GM12878 (cell line): ENCODE measurements around the gene PALD1. TPM values are rescaled to one million over a fixed set of nuclear protein-coding genes. Genes with fewer than 3 reads are reported as not detected.

Source experiments
- ATAC-seq: fragments of 200-7000 bp; cut with Tn5 transposase; 3 replicates; pipeline ENCODE4 v1.9.1; 2020; ENCODE audit warnings: mild to moderate bottlenecking, moderate library complexity
- BruUV-seq: library from RNA; stranded (reverse); fragments of 400-500 nt; replicated peaks from 2 replicates; lab custom pipeline; 2021; lab: Mats Ljungman, UMichigan
- CTCF ChIA-PET: fragments of 300-600 bp; sonication (Branson Sonifier 250); formaldehyde crosslinking; extraction: SDS; loops from one replicate; lab custom pipeline; 2021; ENCODE audit warnings: inconsistent platforms; lab: Yijun Ruan, JAX
- POLR2A ChIA-PET: fragments of 350-600 bp; formaldehyde crosslinking; extraction: SDS; loops from one replicate; lab custom pipeline; 2021; ENCODE audit warnings: inconsistent platforms; lab: Charles Lee
- RAD21 ChIA-PET: fragments of 300-600 bp; sonication (Branson Sonifier 250); formaldehyde crosslinking; loops from one replicate; lab custom pipeline; 2023; ENCODE audit warnings: antibody characterized with exemption; ENCODE audit not compliant: unreplicated experiment; lab: Charles Lee
- SMC1A ChIA-PET: fragments of 300-600 bp; sonication (Branson Sonifier 250); formaldehyde crosslinking; loops from one replicate; lab custom pipeline; 2023; ENCODE audit not compliant: unreplicated experiment, uncharacterized antibody; lab: Charles Lee
- DNase-seq: peaks from one replicate; pipeline ENCODE4 v3.0.0-alpha.2; 2011; ENCODE audit warnings: low read depth, low spot score
- FAIRE-seq: peaks from 3 replicates; lab custom pipeline; 2011; peaks lifted over from hg19 to GRCh38; lab: Jason Lieb, UNC
- H2AFZ ChIP-seq: 2 replicates; pipeline ENCODE4 v1.6.0; 2011; ENCODE audit warnings: low read depth, low read length, control low read depth; ENCODE audit not compliant: control insufficient read depth
- H3K27ac ChIP-seq: 2 replicates; pipeline ENCODE4 v1.5.1; 2011; ENCODE audit warnings: control low read depth; ENCODE audit not compliant: control insufficient read depth, insufficient read depth
- H3K27me3 ChIP-seq, 2 experiments: replicated peaks in 1 of 2; 2 replicates each; pipeline versions ENCODE4 v1.6.0 to v1.6.1; 2011; ENCODE audit warnings: low read length in 1 of 2; ENCODE audit not compliant: control insufficient read depth in 2 of 2, insufficient read depth in 2 of 2
- H3K36me3 ChIP-seq, 2 experiments: 2 replicates each; pipeline ENCODE4 v1.5.1; 2011; ENCODE audit warnings: low read length in 1 of 2; ENCODE audit not compliant: control insufficient read depth in 2 of 2, insufficient read depth in 2 of 2
- H3K4me1 ChIP-seq: 2 replicates; pipeline ENCODE4 v1.6.1; 2011; ENCODE audit warnings: mild to moderate bottlenecking, low read length, moderate library complexity, mixed read lengths; ENCODE audit not compliant: control insufficient read depth, insufficient read depth
- H3K4me2 ChIP-seq: 2 replicates; pipeline ENCODE4 v1.6.0; 2011; ENCODE audit warnings: control low read depth; ENCODE audit not compliant: control insufficient read depth, insufficient read depth
- H3K4me3 ChIP-seq: fragments of 200-600 bp; sonication (generic); 2 replicates; pipeline ENCODE4 v1.5.1; 2016
- H3K79me2 ChIP-seq: 2 replicates; pipeline ENCODE4 v1.6.0; 2011; ENCODE audit warnings: low read length; ENCODE audit not compliant: control insufficient read depth, insufficient read depth
- H3K9ac ChIP-seq: 2 replicates; pipeline ENCODE4 v1.8.0; 2011; ENCODE audit warnings: low read length, control low read depth, mixed read lengths; ENCODE audit not compliant: control insufficient read depth, insufficient read depth
- H3K9me3 ChIP-seq: replicated peaks from 3 replicates; pipeline ENCODE4 v1.5.1; 2011; ENCODE audit warnings: mild to moderate bottlenecking, low read length; ENCODE audit not compliant: control insufficient read depth, insufficient read depth
- H4K20me1 ChIP-seq: 2 replicates; pipeline ENCODE4 v1.6.0; 2011; ENCODE audit not compliant: control insufficient read depth, insufficient read depth
- BACH1 ChIP-seq: fragments of 450-650 bp; IDR thresholded peaks from 2 replicates; pipeline ENCODE4 v1.6.1; 2017; ENCODE audit warnings: mild to moderate bottlenecking, borderline replicate concordance
- CREB1 ChIP-seq: IDR thresholded peaks from 2 replicates; pipeline ENCODE4 v1.6.1; 2012; ENCODE audit warnings: low read depth, mild to moderate bottlenecking, inconsistent platforms
- EZH2 ChIP-seq: IDR thresholded peaks from 2 replicates; pipeline ENCODE4 v1.6.1; 2012; ENCODE audit warnings: low read depth, mild to moderate bottlenecking, control low read depth, inconsistent platforms, low read length, borderline replicate concordance; ENCODE audit not compliant: control insufficient read depth
- GATAD2B ChIP-seq: fragments of 450-650 bp; conservative IDR thresholded peaks from 2 replicates; pipeline ENCODE4 v1.6.1; 2017; ENCODE audit warnings: low read depth, mild to moderate bottlenecking, moderate library complexity
- IKZF1 ChIP-seq: fragments of 450-650 bp; conservative IDR thresholded peaks from 2 replicates; pipeline ENCODE4 v1.6.1; 2017; ENCODE audit warnings: antibody characterized with exemption, mild to moderate bottlenecking
- IKZF2 ChIP-seq, 2 experiments: fragments of 450-650 bp; IDR thresholded peaks; 2 replicates each; pipeline ENCODE4 v1.6.1; 2017; ENCODE audit warnings: mild to moderate bottlenecking in 2 of 2, moderate library complexity in 2 of 2
- KAT2A ChIP-seq: conservative IDR thresholded peaks from 2 replicates; pipeline ENCODE4 v1.6.1; 2011; ENCODE audit warnings: low read depth, low read length; ENCODE audit not compliant: control insufficient read depth
- NFXL1 ChIP-seq: fragments of 450-650 bp; IDR thresholded peaks from 2 replicates; pipeline ENCODE4 v1.6.1; 2017; ENCODE audit warnings: antibody characterized with exemption, mild to moderate bottlenecking, borderline replicate concordance
- NR2C2 ChIP-seq: IDR thresholded peaks from 2 replicates; pipeline ENCODE4 v1.6.1; 2011; ENCODE audit warnings: borderline replicate concordance, low read depth; ENCODE audit not compliant: control insufficient read depth, insufficient read length
- POLR2AphosphoS2 ChIP-seq: IDR thresholded peaks from 2 replicates; pipeline ENCODE4 v1.6.1; 2011; ENCODE audit warnings: low read depth, mild to moderate bottlenecking, low read length, improper control_type of control experiment, moderate library complexity
- POLR2AphosphoS5 ChIP-seq: IDR thresholded peaks from 2 replicates; pipeline ENCODE4 v1.6.1; 2011; ENCODE audit warnings: mild to moderate bottlenecking, low read length, inconsistent platforms
- RBBP5 ChIP-seq: fragments of 200-600 bp; sonication (generic); conservative IDR thresholded peaks from 2 replicates; pipeline ENCODE4 v1.6.1; 2016
- SREBF1 ChIP-seq: IDR thresholded peaks from 2 replicates; pipeline ENCODE4 v1.6.1; 2012; ENCODE audit warnings: mild to moderate bottlenecking, low read length
- ZNF24 ChIP-seq: fragments of 450-650 bp; IDR thresholded peaks from 2 replicates; pipeline ENCODE4 v1.6.1; 2017; ENCODE audit warnings: antibody characterized with exemption, mild to moderate bottlenecking
- WGBS: methylation state at CpG from one replicate; pipeline ENCODE4 v1.1.6; 2016; ENCODE audit warnings: low lambda C conversion rate; ENCODE audit not compliant: insufficient replicate concordance, insufficient coverage; ENCODE audit errors: missing lambda C conversion rate; 5-methylcytosine and 5-hydroxymethylcytosine counted together
- in situ Hi-C: fragments of 300-500 bp; cut with MboI; formaldehyde crosslinking; loops from 9 replicates; pipeline ENCODE4 v1.14.3; 2018; ENCODE audit warnings: mixed read lengths
- intact Hi-C: fragments of 100-400 bp; cut with micrococcal nuclease; formaldehyde crosslinking; loops from one replicate; pipeline ENCODE4 v1.14.2; 2022; ENCODE audit not compliant: unreplicated experiment
- polyA plus RNA-seq, 11 experiments: library from polyadenylated mRNA; depleted of rRNA in 4 of 11; unstranded in 6 of 11; stranded (reverse) in 5 of 11; fragments of >200 nt; fragmentation: Nextera tagmentation in 4 of 11; fragmentation: Illumina TruSeq in 1 of 11; extraction: Ambion mirVana in 4 of 11; extraction: Trizol in 1 of 11; gene quantifications; 1 replicate in 1 of 11; 2 replicates in 10 of 11; pipeline versions ENCODE4 v1.2.1 to v1.2.3, GENCODE V29; 2011 to 2016; ENCODE audit warnings: inconsistent platforms in 2 of 11, missing spikeins in 2 of 11, low read depth in 1 of 11
- total RNA-seq, 4 experiments: library from RNA; depleted of rRNA in 3 of 4; stranded (reverse); fragments of >200 nt in 3 of 4; fragmentation: Illumina TruSeq in 1 of 4; extraction: Trizol in 1 of 4; gene quantifications; 2 replicates each; pipeline versions ENCODE4 v1.2.1 to v1.2.3, GENCODE V29; 2013 to 2021
- TF ChIP-seq, protein P1 (sequence below): IDR thresholded peaks from 2 replicates; pipeline ENCODE4 v1.6.1; 2011; ENCODE audit warnings: borderline replicate concordance, low read depth, mild to moderate bottlenecking, moderate library complexity, low read length; ENCODE audit not compliant: insufficient read depth, poor library complexity, severe bottlenecking
- TF ChIP-seq, protein P2 (sequence below): fragments of 150-350 bp; IDR thresholded peaks from 2 replicates; pipeline ENCODE4 v1.6.1; 2014; ENCODE audit warnings: mild to moderate bottlenecking, low read depth, low read length

PALD1 gene
- total and polyA plus RNA-seq, 10 of the 15 experiments (the other 5 are each of a cell fraction or from before 2014, with no cell fraction given), result 0.43 to 20.9 (median 9.0) TPM

DNA sequence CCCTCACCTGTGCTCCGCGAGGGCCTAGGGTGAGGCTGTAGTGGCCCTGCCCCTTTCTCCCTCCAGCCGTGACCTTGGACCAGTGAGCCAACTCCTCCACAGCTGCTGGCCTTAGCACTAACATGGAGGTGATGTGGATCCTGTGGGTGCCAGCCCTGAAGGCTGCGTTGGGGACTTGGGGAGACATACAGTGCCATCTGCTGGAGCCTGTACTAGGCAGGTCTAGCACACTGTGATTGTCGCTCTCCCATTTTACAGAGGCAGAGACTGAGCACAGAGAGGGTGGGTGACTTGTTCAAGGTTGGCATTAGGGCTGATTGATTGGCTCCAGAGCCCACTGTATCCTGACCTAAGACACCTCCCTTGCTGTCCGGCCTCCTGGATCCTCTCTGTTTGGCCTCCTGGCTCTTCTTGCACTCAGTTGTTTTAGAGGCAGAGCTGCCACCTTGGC is 86.4 kb downstream of the PALD1 start:
- POLR2A ChIA-PET, result interaction anchor here (0.6 kb wide), 1 partner anchor 69 kb away, joined by 3 read pairs; no protein-coding TSS in a partner anchor
- no peaks in the 10 kb centered on the region; a peak in 2 of 4 replicates for H3K36me3 ChIP-seq
- SMC1A ChIA-PET, result no interaction called here
- intact Hi-C loops, result no loop called here
- in situ Hi-C loops, result no loop called here
- H3K4me1 ChIP-seq, result no peaks in the 10 kb centered on the region; the same call in 1 of the 2 replicates
- peak; percentile 34 for ATAC-seq
- no TSS peak for BruUV-seq
- no peak overlapping the region for H3K4me2 ChIP-seq
- no peaks in the 10 kb centered on the region for H3K9me3 ChIP-seq
- no peak overlapping the region for H2AFZ ChIP-seq
- RAD21 ChIA-PET, result interaction anchor here (0.6 kb wide), 1 partner anchor 33 kb away, joined by 3 read pairs; no protein-coding TSS in a partner anchor
- H3K9ac ChIP-seq, result no peak overlapping the region
- no peak for FAIRE-seq
- no peak for DNase-seq
- 60% methylated on average over 6 of the region's 6 CpGs for WGBS
- no peaks in the 10 kb centered on the region for H3K79me2 ChIP-seq
- CTCF ChIA-PET, result interaction anchor here (0.6 kb wide), 1 partner anchor 8 kb away, joined by 3 read pairs; no protein-coding TSS in a partner anchor
- TF ChIP-seq EZH2 (no peak), KAT2A (no peak), POLR2AphosphoS2 (no peak), IKZF2 (IDR thresholded peaks at IDR 0.05) (no peak), RBBP5 (no peak), NR2C2 (no peak), ZNF24 (no peak), BACH1 (no peak), POLR2AphosphoS5 (no peak), SREBF1 (no peak), IKZF1 (no peak), GATAD2B (no peak), NFXL1 (no peak), CREB1 (no peak)
- TF ChIP-seq, protein P1, sequence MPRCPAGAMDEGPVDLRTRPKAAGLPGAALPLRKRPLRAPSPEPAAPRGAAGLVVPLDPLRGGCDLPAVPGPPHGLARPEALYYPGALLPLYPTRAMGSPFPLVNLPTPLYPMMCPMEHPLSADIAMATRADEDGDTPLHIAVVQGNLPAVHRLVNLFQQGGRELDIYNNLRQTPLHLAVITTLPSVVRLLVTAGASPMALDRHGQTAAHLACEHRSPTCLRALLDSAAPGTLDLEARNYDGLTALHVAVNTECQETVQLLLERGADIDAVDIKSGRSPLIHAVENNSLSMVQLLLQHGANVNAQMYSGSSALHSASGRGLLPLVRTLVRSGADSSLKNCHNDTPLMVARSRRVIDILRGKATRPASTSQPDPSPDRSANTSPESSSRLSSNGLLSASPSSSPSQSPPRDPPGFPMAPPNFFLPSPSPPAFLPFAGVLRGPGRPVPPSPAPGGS, result no peak
- TF ChIP-seq, protein P2, sequence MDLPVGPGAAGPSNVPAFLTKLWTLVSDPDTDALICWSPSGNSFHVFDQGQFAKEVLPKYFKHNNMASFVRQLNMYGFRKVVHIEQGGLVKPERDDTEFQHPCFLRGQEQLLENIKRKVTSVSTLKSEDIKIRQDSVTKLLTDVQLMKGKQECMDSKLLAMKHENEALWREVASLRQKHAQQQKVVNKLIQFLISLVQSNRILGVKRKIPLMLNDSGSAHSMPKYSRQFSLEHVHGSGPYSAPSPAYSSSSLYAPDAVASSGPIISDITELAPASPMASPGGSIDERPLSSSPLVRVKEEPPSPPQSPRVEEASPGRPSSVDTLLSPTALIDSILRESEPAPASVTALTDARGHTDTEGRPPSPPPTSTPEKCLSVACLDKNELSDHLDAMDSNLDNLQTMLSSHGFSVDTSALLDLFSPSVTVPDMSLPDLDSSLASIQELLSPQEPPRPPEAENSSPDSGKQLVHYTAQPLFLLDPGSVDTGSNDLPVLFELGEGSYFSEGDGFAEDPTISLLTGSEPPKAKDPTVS, result no peak
- no peak overlapping the region for H3K4me3 ChIP-seq
- H3K27me3 ChIP-seq, result no peaks in the 10 kb centered on the region
- no peaks in the 10 kb centered on the region for H4K20me1 ChIP-seq
- no peak overlapping the region for H3K27ac ChIP-seq
